ENCODE data around the gene NPM3. TPM values are rescaled to one million over a fixed set of nuclear protein-coding genes. Genes with fewer than 3 reads are reported as not detected.

NPM3 gene
- polyA plus RNA-seq, 1 experiment = 35.6 TPM

DNA sequence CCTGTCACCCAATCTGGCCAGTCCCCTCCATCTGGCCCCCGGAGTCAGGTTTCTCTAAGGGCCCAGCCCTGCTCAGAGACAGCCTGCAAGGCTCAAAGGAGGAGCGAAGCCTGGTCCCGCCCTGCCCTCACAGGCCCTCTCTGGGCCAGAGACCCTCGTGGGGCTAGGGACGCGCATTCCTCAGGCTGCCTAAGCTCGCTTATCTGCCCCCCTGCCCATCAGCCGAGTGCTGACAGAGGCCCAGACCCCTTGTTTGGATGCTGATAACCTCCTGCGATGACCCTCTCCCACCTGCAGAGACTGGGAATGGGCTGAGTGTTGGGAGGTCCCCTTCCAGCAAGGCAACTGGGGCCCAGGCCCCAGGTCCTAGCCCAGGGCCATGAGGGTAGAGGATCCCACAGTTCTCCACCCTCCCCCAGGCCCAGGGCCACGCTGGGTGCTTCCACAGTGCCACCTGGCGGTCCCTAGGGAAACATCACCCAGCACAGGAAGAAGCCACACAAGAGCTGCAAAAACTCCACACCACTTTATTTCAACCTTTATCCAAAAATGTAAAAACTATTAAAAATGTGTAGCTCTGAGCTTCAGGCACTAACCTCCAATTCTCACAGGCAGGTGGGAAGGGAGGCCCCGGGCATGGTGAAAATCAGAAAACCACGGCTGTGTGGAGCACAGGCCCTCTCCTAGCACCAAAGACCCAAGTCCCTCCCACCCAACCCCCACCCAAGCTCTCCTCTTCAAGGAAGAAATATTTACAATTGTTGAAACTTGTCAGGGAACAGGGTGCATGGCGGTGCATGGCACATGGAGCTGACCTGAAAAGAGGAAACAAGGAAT is 2.2 kb downstream of the NPM3 start:
- ChIA-PET POLR2A (no interaction called here), CTCF (interaction anchor here (0.5 to 5.9 kb wide), 33 partner anchors 9 to 606 kb away, joined by 3 to 88 read pairs (median 4); partner anchors contain the start of genes DPCD, OGA and POLL)
- Histone ChIP-seq H3K27me3 (ENCODE audit: control insufficient read depth, insufficient read depth, low read length) (peaks cover 9% of the 10 kb centered on the region), H3K4me3 (ENCODE audit: low read depth, low read length) (no peak overlapping the region), H3K36me3 (ENCODE audit: control insufficient read depth, insufficient read depth, low read length) (0 out of 2 replicates have a peak, but pooled peaks cover under 1% of the 10 kb centered on the region)
- TF ChIP-seq, protein P1, sequence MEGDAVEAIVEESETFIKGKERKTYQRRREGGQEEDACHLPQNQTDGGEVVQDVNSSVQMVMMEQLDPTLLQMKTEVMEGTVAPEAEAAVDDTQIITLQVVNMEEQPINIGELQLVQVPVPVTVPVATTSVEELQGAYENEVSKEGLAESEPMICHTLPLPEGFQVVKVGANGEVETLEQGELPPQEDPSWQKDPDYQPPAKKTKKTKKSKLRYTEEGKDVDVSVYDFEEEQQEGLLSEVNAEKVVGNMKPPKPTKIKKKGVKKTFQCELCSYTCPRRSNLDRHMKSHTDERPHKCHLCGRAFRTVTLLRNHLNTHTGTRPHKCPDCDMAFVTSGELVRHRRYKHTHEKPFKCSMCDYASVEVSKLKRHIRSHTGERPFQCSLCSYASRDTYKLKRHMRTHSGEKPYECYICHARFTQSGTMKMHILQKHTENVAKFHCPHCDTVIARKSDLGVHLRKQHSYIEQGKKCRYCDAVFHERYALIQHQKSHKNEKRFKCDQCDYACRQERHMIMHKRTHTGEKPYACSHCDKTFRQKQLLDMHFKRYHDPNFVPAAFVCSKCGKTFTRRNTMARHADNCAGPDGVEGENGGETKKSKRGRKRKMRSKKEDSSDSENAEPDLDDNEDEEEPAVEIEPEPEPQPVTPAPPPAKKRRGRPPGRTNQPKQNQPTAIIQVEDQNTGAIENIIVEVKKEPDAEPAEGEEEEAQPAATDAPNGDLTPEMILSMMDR (IDR thresholded peaks at IDR 0.05; ENCODE audit: insufficient read depth, low read depth, low read length) = peak; percentile 95
- DNase-seq (ENCODE audit: low read depth) = no peak

DNA sequence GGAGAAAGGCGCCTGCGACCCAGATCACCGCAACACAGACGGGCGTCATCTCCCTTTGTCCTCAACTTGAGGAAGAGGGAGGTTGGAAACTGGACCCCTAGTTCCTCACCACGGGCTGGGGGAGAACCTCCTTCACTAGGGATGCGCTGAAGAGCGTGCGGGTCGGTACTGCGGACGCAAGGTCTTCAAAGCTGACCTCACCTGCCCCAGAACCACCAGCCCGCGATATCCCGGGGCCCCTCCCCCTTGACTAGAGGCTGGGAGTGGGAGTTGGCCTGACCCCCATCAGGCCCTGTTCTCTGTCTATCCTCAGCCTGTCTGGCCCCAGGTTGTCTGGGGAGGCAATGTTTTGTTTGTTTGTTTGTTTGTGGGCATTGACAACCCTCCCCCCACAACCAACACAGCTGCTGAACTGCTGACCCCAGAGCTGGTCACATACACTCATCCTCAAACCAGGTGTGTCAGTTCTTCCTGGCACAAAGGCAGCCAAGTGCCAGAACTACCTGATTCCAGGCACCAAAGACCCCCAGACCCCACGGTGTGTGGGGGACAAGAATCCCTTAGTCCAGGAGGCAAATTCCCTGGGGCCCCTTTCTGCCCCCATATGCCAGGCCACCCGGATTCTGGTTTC is 2.9 kb downstream of the NPM3 start:
- TF ChIP-seq, protein P1 (IDR thresholded peaks at IDR 0.05; ENCODE audit: insufficient read depth, low read depth, low read length) = no peak
- POLR2A ChIA-PET = no interaction called here
- peaks cover 12% of the 10 kb centered on the region for H3K27me3 ChIP-seq (ENCODE audit: control insufficient read depth, insufficient read depth, low read length)
- no peaks in the 10 kb centered on the region for H3K36me3 ChIP-seq (ENCODE audit: control insufficient read depth, insufficient read depth, low read length)
- DNase-seq (ENCODE audit: low read depth) = no peak
- H3K4me3 ChIP-seq (ENCODE audit: low read depth, low read length) = no peak overlapping the region
- CTCF ChIA-PET = interaction anchor here (0.5 to 5.9 kb wide), 18 partner anchors 8 to 616 kb away, joined by 3 to 88 read pairs (median 8); partner anchors contain the start of genes DPCD, OGA and POLL

DNA sequence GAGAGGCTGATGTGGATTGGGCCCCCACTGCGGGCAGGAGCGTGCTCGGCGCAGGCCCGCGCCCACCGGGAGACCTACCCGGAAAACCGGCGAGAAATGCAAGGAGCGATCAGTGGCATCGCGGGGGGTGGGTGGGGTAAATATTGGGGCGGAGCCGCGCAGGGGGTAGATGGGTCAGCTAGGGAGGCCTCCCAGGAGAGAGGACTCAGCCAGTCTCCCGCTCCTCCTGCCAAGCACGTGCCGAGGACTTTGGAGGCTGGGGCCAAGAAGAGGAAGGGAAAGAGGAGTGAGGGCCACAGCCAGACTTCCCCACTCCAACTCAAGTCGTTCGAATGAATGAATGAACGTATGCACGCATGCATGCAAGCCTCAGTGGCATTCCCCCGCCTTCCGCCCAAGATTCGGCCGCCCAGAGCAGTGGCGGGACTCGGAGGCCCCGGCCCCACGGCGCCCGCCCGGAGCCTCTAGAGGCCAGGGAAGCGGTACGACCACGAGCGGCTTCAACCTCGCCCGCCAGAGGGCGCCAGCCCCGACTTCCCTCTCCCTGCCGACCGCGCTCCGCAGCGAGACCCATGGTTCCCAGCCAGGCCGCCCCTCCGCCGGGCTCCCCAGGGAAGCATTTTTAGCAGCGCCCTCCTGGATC is 3.6 kb downstream of the NPM3 start:
- ChIA-PET POLR2A (no interaction called here), CTCF (interaction anchor here (0.5 to 5.9 kb wide), 22 partner anchors 13 to 625 kb away, joined by 3 to 88 read pairs (median 4); partner anchors contain the start of genes DPCD, OGA and POLL)
- Histone ChIP-seq H3K4me3 (ENCODE audit: low read depth, low read length) (no peak overlapping the region; the same call in 1 of the 2 replicates), H3K36me3 (ENCODE audit: control insufficient read depth, insufficient read depth, low read length) (no peaks in the 10 kb centered on the region), H3K27me3 (ENCODE audit: control insufficient read depth, insufficient read depth, low read length) (peaks cover 18% of the 10 kb centered on the region)
- TF ChIP-seq, protein P1 (IDR thresholded peaks at IDR 0.05; ENCODE audit: insufficient read depth, low read depth, low read length) = peak; percentile 92
- no peak for DNase-seq (ENCODE audit: low read depth)

DNA sequence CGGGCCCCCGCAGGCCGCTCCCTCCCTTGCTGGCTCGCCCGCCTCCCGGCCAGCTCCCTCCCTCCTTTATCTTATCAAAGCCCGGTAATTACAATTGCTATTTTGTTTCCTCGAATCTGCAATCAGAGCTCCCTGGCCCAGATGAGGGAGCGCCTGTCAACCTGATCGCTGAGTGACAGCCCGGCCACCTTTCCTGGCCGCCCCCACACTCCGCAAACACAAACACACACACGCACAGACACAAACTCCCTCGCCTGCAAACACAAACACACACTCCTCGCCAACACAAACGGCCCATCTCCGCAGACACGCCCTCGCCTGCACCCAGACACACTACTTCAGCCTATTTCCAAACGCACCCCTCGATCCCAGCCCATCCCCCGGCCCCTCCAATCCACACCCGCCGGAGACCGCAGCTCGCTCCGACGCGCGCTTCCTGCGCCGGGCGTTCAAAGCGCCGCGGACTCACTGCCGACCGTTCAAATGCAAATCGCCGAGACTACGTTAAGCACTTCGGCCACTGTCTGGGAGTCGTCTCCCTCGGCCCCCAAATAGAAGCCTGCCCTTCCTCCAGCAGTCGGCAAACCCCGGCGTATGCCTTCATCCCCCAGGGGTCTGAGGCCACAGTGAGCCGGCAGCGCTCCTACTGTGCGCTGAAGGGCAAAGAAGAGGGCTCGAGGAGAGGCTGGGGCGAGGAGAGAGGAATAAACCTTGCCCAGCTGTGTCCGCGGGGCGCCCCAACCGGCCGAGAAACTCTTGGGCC is 4.3 kb downstream of the NPM3 start:
- H3K36me3 ChIP-seq (ENCODE audit: control insufficient read depth, insufficient read depth, low read length) = no peaks in the 10 kb centered on the region
- ChIA-PET CTCF (interaction anchor here (0.6 to 1.6 kb wide), 12 partner anchors 10 to 625 kb away, joined by 3 to 11 read pairs (median 3); no protein-coding TSS in a partner anchor), POLR2A (no interaction called here)
- peaks cover 23% of the 10 kb centered on the region for H3K27me3 ChIP-seq (ENCODE audit: control insufficient read depth, insufficient read depth, low read length)
- TF ChIP-seq, protein P1 (IDR thresholded peaks at IDR 0.05; ENCODE audit: insufficient read depth, low read depth, low read length) = no peak
- no peak for DNase-seq (ENCODE audit: low read depth)
- H3K4me3 ChIP-seq (ENCODE audit: low read depth, low read length) = no peak overlapping the region
